Hepatocyte (in vitro differentiated cells): Measurements from ENCODE around the gene CDC25C. TPM values are rescaled to one million over a fixed set of nuclear protein-coding genes. Genes with fewer than 3 reads are reported as not detected.

Source experiments
- DNase-seq: peaks from one replicate; pipeline ENCODE4 v3.0.0-alpha.2; 2016; ENCODE audit warnings: low spot score
- H2AFZ ChIP-seq: fragments of 200-600 bp; sonication (generic); 2 replicates; pipeline ENCODE4 v1.6.0; 2016; ENCODE audit warnings: antibody characterized with exemption, mild to moderate bottlenecking
- H3K27ac ChIP-seq: fragments of 200-600 bp; sonication (generic); 2 replicates; pipeline ENCODE4 v1.5.1; 2016; ENCODE audit warnings: mild to moderate bottlenecking
- H3K27me3 ChIP-seq: fragments of 200-600 bp; sonication (generic); 2 replicates; pipeline ENCODE4 v1.6.1; 2016
- H3K36me3 ChIP-seq: fragments of 200-600 bp; sonication (generic); replicated peaks from 2 replicates; pipeline ENCODE4 v1.5.1; 2016; ENCODE audit warnings: low read depth; ENCODE audit not compliant: insufficient read depth
- H3K4me1 ChIP-seq: fragments of 200-600 bp; sonication (generic); 2 replicates; pipeline ENCODE4 v1.5.1; 2016; ENCODE audit warnings: mild to moderate bottlenecking, moderate library complexity; ENCODE audit not compliant: insufficient read depth
- H3K4me2 ChIP-seq: fragments of 200-600 bp; sonication (generic); 2 replicates; pipeline ENCODE4 v1.6.0; 2016
- H3K4me3 ChIP-seq: fragments of 200-600 bp; sonication (generic); 2 replicates; pipeline ENCODE4 v1.5.1; 2016; ENCODE audit warnings: mild to moderate bottlenecking
- H3K79me2 ChIP-seq: fragments of 200-600 bp; sonication (generic); 2 replicates; pipeline ENCODE4 v1.6.0; 2017; ENCODE audit warnings: mild to moderate bottlenecking
- H3K9me2 ChIP-seq: fragments of 200-600 bp; sonication (generic); replicated peaks from 2 replicates; pipeline ENCODE4 v1.6.0; 2017; ENCODE audit warnings: mild to moderate bottlenecking; ENCODE audit not compliant: insufficient read depth
- H3K9me3 ChIP-seq: fragments of 200-600 bp; sonication (generic); 2 replicates; pipeline ENCODE4 v1.5.1; 2016; ENCODE audit warnings: low read depth, mild to moderate bottlenecking
- H4K20me1 ChIP-seq: fragments of 200-600 bp; sonication (generic); 2 replicates; pipeline ENCODE4 v1.6.0; 2016; ENCODE audit warnings: mild to moderate bottlenecking; ENCODE audit not compliant: insufficient read depth, poor library complexity, severe bottlenecking
- CTCF ChIP-seq: fragments of 200-600 bp; sonication (generic); IDR thresholded peaks from 2 replicates; pipeline ENCODE4 v1.5.1; 2016; ENCODE audit warnings: antibody characterized with exemption, mild to moderate bottlenecking; ENCODE audit not compliant: poor library complexity
- EZH2 ChIP-seq: fragments of 200-600 bp; sonication (generic); IDR thresholded peaks from 2 replicates; pipeline ENCODE4 v1.6.1; 2016; ENCODE audit warnings: antibody characterized with exemption, mild to moderate bottlenecking, borderline replicate concordance
- EZH2phosphoT487 ChIP-seq: fragments of 200-600 bp; sonication (generic); IDR thresholded peaks from one replicate; pipeline ENCODE4 v1.6.1; 2018; ENCODE audit warnings: antibody characterized with exemption, mild to moderate bottlenecking, low read depth, moderate library complexity; ENCODE audit not compliant: unreplicated experiment, severe bottlenecking
- WGBS: methylation state at CpG from one replicate; pipeline ENCODE4 v1.1.6; 2016; ENCODE audit warnings: low lambda C conversion rate; ENCODE audit errors: missing lambda C conversion rate; 5-methylcytosine and 5-hydroxymethylcytosine counted together
- polyA plus RNA-seq: library from polyadenylated mRNA; unstranded; fragments of >200 nt; fragmentation: Nextera tagmentation; extraction: Ambion mirVana; gene quantifications from 2 replicates; pipeline ENCODE4 v1.2.1, GENCODE V29; 2016
- total RNA-seq: library from RNA; depleted of rRNA; stranded (reverse); fragments of >200 nt; gene quantifications from 2 replicates; pipeline ENCODE4 v1.2.3, GENCODE V29; 2014

Gene CDC25C
- total and polyA plus RNA-seq, 2 experiments from 2014 or later: 1.6 to 3.7 TPM

- no peaks in the 10 kb centered on the region for H3K9me3 ChIP-seq
- peaks cover 23% of the 10 kb centered on the region for H4K20me1 ChIP-seq
- H3K4me3 ChIP-seq: peak overlapping the region; percentile 60
- no peaks in the 10 kb centered on the region for H3K27me3 ChIP-seq
- H2AFZ ChIP-seq: no peak overlapping the region
- DNase-seq: no peak
- no peaks in the 10 kb centered on the region for H3K36me3 ChIP-seq
- H3K4me2 ChIP-seq: peak overlapping the region; percentile 98
- H3K27ac ChIP-seq: peak overlapping the region; percentile 98
- peaks cover 16% of the 10 kb centered on the region for H3K4me1 ChIP-seq
- TF ChIP-seq EZH2 (no peak), CTCF (no peak), EZH2phosphoT487 (no peak)
- no peaks in the 10 kb centered on the region for H3K9me2 ChIP-seq
- peaks cover 60% of the 10 kb centered on the region for H3K79me2 ChIP-seq
- WGBS: 90% methylated on average over 3 of the region's 3 CpGs
Observed at GRCh38 chr5:138340008-138340407, 8.4 kb upstream of the CDC25C start.

GRCh38 chr5:138339464-138339863 lies 7.9 kb upstream of the CDC25C start:
- no peaks in the 10 kb centered on the region for H3K36me3 ChIP-seq
- peak overlapping the region; percentile 98 for H3K4me2 ChIP-seq
- peaks cover 59% of the 10 kb centered on the region for H3K79me2 ChIP-seq
- H2AFZ ChIP-seq: no peak overlapping the region
- H3K27me3 ChIP-seq: no peaks in the 10 kb centered on the region
- TF ChIP-seq EZH2: no peak
- TF ChIP-seq EZH2phosphoT487: no peak
- TF ChIP-seq CTCF: no peak
- peak overlapping the region; percentile 98 for H3K27ac ChIP-seq
- no peaks in the 10 kb centered on the region for H3K9me3 ChIP-seq
- no peak for DNase-seq
- peaks cover 23% of the 10 kb centered on the region for H4K20me1 ChIP-seq
- no peaks in the 10 kb centered on the region for H3K9me2 ChIP-seq
- peaks cover 16% of the 10 kb centered on the region for H3K4me1 ChIP-seq
- peak overlapping the region; percentile 60 for H3K4me3 ChIP-seq
- 57% methylated on average over 2 of the region's 2 CpGs for WGBS

GRCh38 chr5:138339091-138339456 lies 7.5 kb upstream of the CDC25C start:
- peaks cover 16% of the 10 kb centered on the region for H3K4me1 ChIP-seq
- H3K4me3 ChIP-seq: peak overlapping the region; percentile 60
- no peaks in the 10 kb centered on the region for H3K27me3 ChIP-seq
- peaks cover 58% of the 10 kb centered on the region for H3K79me2 ChIP-seq
- peaks cover 23% of the 10 kb centered on the region for H4K20me1 ChIP-seq
- H3K4me2 ChIP-seq: peak overlapping the region; percentile 98
- TF ChIP-seq EZH2phosphoT487 (no peak), EZH2 (no peak), CTCF (no peak)
- no peaks in the 10 kb centered on the region for H3K9me3 ChIP-seq
- peak overlapping the region; percentile 17 for H2AFZ ChIP-seq
- peak; percentile 44 for DNase-seq
- WGBS: 2% methylated on average over 7 of the region's 7 CpGs
- peak overlapping the region; percentile 98 for H3K27ac ChIP-seq
- H3K9me2 ChIP-seq: no peaks in the 10 kb centered on the region
- H3K36me3 ChIP-seq: no peaks in the 10 kb centered on the region
